Body of pancreas (tissue), 4 donors: Measurements from ENCODE around the gene TRAK2. TPM values are rescaled to one million over a fixed set of nuclear protein-coding genes. Genes with fewer than 3 reads are reported as not detected.

Experiments
- ATAC-seq: fragments of 150-250 bp; one replicate; pipeline ENCODE4 v1.9.1; 2016
- DNase-seq, 4 donors: peaks; one replicate each; pipeline ENCODE4 v3.0.0-alpha.2; 2019
- H3K27ac ChIP-seq, 4 donors: fragments of 200-600 bp; sonication (generic); 1 replicate in 3 of 4; 2 replicates in 1 of 4; pipeline versions ENCODE4 v1.5.1 to v1.6.1; 2016 to 2019; ENCODE audit warnings: mild to moderate bottlenecking in 1 of 4, mixed read lengths in 1 of 4, moderate library complexity in 1 of 4
- H3K27me3 ChIP-seq, 2 donors: fragments of 200-600 bp; sonication (generic); one replicate each; pipeline ENCODE4 v1.6.0; 2016; ENCODE audit warnings: mild to moderate bottlenecking in 1 of 2
- H3K36me3 ChIP-seq, 2 donors: fragments of 200-600 bp; sonication (generic); replicated peaks in 1 of 2; 2 replicates each; pipeline ENCODE4 v1.5.1; 2016; ENCODE audit warnings: low read depth in 2 of 2; ENCODE audit not compliant: insufficient read depth in 1 of 2
- H3K4me1 ChIP-seq: fragments of 200-600 bp; sonication (generic); one replicate; pipeline ENCODE4 v1.6.0; 2016
- H3K4me3 ChIP-seq, 2 donors: fragments of 200-600 bp; sonication (generic); 1 replicate in 1 of 2; 2 replicates in 1 of 2; pipeline ENCODE4 v1.5.1; 2016 to 2019
- H3K9me3 ChIP-seq, 3 donors: fragments of 200-600 bp; sonication (generic); 1 replicate in 2 of 3; 2 replicates in 1 of 3; pipeline ENCODE4 v1.5.1; 2016
- CTCF ChIP-seq, 7 experiments: fragments of 450-650 bp in 4 of 7; fragments of 200-600 bp in 3 of 7; sonication (generic) in 3 of 7; IDR thresholded peaks; one replicate each; pipeline ENCODE4 v1.5.1; 2016 to 2019; ENCODE audit warnings: antibody characterized with exemption in 7 of 7
- POLR2A ChIP-seq, 3 donors: fragments of 450-650 bp; IDR thresholded peaks; one replicate each; pipeline ENCODE4 v1.6.1; 2016; ENCODE audit warnings: antibody characterized with exemption in 3 of 3, mild to moderate bottlenecking in 2 of 3
- WGBS, 2 donors: methylation state at CpG; one replicate each; pipeline ENCODE4 v1.1.5; 2017; 5-methylcytosine and 5-hydroxymethylcytosine counted together
- intact Hi-C: fragments of 100-400 bp; cut with DNase I; formaldehyde crosslinking; loops from one replicate; pipeline ENCODE4 v1.15.1; 2023
- total RNA-seq, 2 donors: library from RNA; depleted of rRNA; stranded (reverse); fragments of >200 nt; gene quantifications; one replicate each; pipeline ENCODE4 v1.1.0, GENCODE V29; 2016

Gene TRAK2
- total RNA-seq, 2 donors from 2014 or later = 13.8 to 24.9 TPM

- intact Hi-C loops = no loop called here
- TF ChIP-seq CTCF (IDR thresholded peaks at IDR 0.05) (no peak), POLR2A (IDR thresholded peaks at IDR 0.05) (no peak)
- Histone ChIP-seq H3K27me3 (no peaks in the 10 kb centered on the region), H3K36me3 (no peaks in the 10 kb centered on the region), H3K4me3 (no peak overlapping the region), H3K4me1 (peaks cover 71% of the 10 kb centered on the region), H3K9me3 (no peaks in the 10 kb centered on the region), H3K27ac (peak overlapping the region; percentile 30 to 87 (median 69))
- ATAC-seq = peak; percentile 89
- DNase-seq = peak; percentile 34 to 70 (median 48)
- 6 to 11% methylated on average over 3 of the region's 3 CpGs for WGBS, 2 donors
Observed at GRCh38 chr2:201406077-201406662, 45.1 kb downstream of the TRAK2 start.

DNA sequence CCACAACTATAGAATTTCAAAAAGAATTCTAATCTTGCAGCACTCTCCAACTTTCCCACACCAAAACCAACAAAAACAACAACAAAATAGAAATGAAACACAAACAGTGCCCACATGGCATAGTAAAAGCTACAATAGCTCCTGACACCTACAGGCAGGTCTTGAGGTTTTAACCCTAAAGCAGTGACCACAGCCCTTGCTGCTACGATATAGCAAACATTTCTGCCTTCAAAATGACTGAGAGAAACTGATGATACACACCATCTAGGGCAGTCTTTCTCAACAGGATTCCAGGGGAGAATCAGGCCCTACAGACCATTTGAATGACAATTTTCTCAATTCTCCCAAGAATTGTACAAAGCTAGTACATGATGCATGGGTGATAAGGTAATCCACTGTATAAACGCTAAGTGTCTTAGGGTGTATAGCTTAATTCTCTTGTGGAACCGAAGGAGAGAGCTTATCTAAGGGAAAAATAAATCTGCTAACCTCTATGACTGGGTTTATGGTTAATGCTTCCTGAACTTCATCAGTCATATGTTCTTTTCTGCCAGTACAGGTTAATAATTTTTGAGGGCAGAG lies 46.5 kb downstream of the TRAK2 start:
- Histone ChIP-seq H3K4me1 (peaks cover 70% of the 10 kb centered on the region), H3K27ac (peak overlapping the region; percentile 6 to 87 (median 41)), H3K9me3 (no peaks in the 10 kb centered on the region), H3K27me3 (no peaks in the 10 kb centered on the region), H3K36me3 (no peaks in the 10 kb centered on the region), H3K4me3 (no peak overlapping the region)
- no peak for ATAC-seq
- intact Hi-C loops = no loop called here
- no peak for DNase-seq
- 22 to 34% methylated on average over 3 of the region's 3 CpGs for WGBS, 2 donors
- TF ChIP-seq POLR2A (IDR thresholded peaks at IDR 0.05) (no peak), CTCF (IDR thresholded peaks at IDR 0.05) (no peak)

- H3K27me3 ChIP-seq = no peaks in the 10 kb centered on the region
- intact Hi-C loops = no loop called here
- no peaks in the 10 kb centered on the region for H3K36me3 ChIP-seq
- no peak for DNase-seq
- peak overlapping the region in 2 of 4 donors; percentile 11 to 87 for H3K27ac ChIP-seq
- no peaks in the 10 kb centered on the region for H3K9me3 ChIP-seq
- peaks cover 65% of the 10 kb centered on the region for H3K4me1 ChIP-seq
- H3K4me3 ChIP-seq = no peak overlapping the region
- no peak for ATAC-seq
- TF ChIP-seq POLR2A (IDR thresholded peaks at IDR 0.05) (no peak), CTCF (IDR thresholded peaks at IDR 0.05) (no peak)
- WGBS, 2 donors = 54 to 75% methylated on average over 3 of the region's 3 CpGs
Observed at GRCh38 chr2:201403880-201404279, 47.4 kb downstream of the TRAK2 start.

GRCh38 chr2:201402651-201403562 lies 48.4 kb downstream of the TRAK2 start:
- 48 to 68% methylated on average over 6 of the region's 6 CpGs for WGBS, 2 donors
- DNase-seq (no peak), ATAC-seq (no peak)
- no peaks in the 10 kb centered on the region for H3K9me3 ChIP-seq
- intact Hi-C loops = no loop called here
- H3K4me3 ChIP-seq = no peak overlapping the region
- peaks cover 65% of the 10 kb centered on the region for H3K4me1 ChIP-seq
- no peak for TF ChIP-seq CTCF (IDR thresholded peaks at IDR 0.05)
- TF ChIP-seq POLR2A (IDR thresholded peaks at IDR 0.05) = no peak
- no peaks in the 10 kb centered on the region for H3K36me3 ChIP-seq
- H3K27ac ChIP-seq = peak overlapping the region in 1 of 4 donors; percentile 87
- H3K27me3 ChIP-seq = no peaks in the 10 kb centered on the region
